ENCODE results near the gene TTLL3. TPM values are rescaled to one million over a fixed set of nuclear protein-coding genes. Genes with fewer than 3 reads are reported as not detected.
"Not testable (repeated sequence)": the region's sequence is repeated elsewhere in the genome, so short reads cannot be mapped to it uniquely, and the experiment has no call there.

The TTLL3 gene
- total RNA-seq, 1 donor from 2014 or later = 39.2 TPM

- DNase-seq = no peak
Measured at GRCh38 chr3:9837701-9838582, 27.9 kb downstream of the TTLL3 start.

DNA sequence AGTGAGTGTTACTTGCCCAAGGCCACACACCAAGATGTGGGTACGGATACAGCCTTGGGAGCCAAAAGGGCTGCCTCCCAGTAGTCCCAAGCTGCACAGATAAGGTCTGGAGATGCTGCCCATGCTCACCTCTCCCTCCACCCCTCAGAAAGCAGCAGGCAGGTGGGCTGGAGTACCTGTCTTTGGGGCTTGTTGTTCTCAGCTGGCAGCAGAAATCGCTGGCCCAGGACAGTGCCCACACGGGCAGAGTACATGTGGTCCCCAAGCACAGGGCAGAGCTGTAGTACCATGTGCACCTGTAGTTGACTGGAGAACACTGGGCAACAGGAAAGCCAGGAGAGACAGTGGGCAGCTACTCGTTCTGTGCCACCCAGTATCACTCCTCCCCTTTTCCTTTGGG is 28.8 kb downstream of the TTLL3 start:
- no peak for DNase-seq

DNA sequence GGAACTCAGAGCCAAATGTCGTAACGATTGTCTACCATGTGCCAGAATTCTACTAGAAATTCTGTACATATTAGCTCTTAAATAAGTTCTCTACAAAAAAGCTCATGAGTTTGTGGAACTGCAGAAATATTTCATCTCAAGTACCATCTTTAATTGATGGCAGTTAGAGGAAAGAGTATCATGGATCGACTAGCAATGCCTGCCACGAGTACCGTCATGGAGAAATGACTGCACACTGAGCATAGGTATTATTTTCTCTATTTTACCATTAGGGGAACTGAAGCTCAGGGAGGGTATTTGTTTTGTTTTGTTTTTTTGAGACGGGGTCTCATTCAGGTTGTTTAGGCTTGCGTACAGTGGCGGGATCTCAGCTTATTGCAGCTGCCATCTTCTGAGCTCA is 31.0 kb downstream of the TTLL3 start:
- DNase-seq = no peak

GRCh38 chr3:9843715-9844438 is 33.8 kb downstream of the TTLL3 start, which contains the start of gene RPUSD3:
RPUSD3 (minus strand) TSS chr3:9844008; CDS start chr3:9843990, 18 bp downstream.
- DNase-seq = peak; percentile 99

GRCh38 chr3:9846231-9846630 is 36.2 kb downstream of the TTLL3 start:
- no peak for DNase-seq

- DNase-seq = no peak
Measured at GRCh38 chr3:9846931-9847488, 36.9 kb downstream of the TTLL3 start.

- DNase-seq = not testable (repeated sequence)
Measured at GRCh38 chr3:9847870-9848269, 37.8 kb downstream of the TTLL3 start.

DNA sequence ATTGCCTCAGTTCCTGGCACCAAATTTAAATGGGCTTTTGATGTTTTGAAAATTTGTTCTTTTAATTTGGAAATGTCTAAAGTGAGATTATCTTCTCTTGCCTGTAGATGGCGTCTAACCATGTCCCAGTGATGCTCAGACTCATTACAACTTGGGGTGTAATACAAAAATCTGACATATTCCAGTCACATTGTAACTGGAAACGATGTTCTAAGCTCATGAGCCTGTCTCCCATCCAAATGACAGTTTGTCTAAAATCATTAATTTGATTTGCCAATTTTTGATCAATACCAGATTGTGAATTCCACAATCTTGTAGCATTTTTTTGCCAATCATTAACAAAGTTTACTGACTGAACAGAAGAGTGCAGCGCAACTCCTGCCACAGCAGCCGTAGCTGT is 38.8 kb downstream of the TTLL3 start:
- peak; percentile 45 for DNase-seq

- DNase-seq = not testable (repeated sequence)
Measured at GRCh38 chr3:9851383-9851782, 41.3 kb downstream of the TTLL3 start.

GRCh38 chr3:9851926-9852325 is 41.9 kb downstream of the TTLL3 start:
- DNase-seq = not testable (repeated sequence)

GRCh38 chr3:9852528-9852927 is 42.5 kb downstream of the TTLL3 start:
- DNase-seq = no peak

GRCh38 chr3:9854291-9854940 is 44.4 kb downstream of the TTLL3 start:
- DNase-seq = peak; percentile 37

GRCh38 chr3:9855594-9855993 is 45.5 kb downstream of the TTLL3 start:
- DNase-seq = no peak

GRCh38 chr3:9859530-9860025 is 49.5 kb downstream of the TTLL3 start:
- no peak for DNase-seq

DNA sequence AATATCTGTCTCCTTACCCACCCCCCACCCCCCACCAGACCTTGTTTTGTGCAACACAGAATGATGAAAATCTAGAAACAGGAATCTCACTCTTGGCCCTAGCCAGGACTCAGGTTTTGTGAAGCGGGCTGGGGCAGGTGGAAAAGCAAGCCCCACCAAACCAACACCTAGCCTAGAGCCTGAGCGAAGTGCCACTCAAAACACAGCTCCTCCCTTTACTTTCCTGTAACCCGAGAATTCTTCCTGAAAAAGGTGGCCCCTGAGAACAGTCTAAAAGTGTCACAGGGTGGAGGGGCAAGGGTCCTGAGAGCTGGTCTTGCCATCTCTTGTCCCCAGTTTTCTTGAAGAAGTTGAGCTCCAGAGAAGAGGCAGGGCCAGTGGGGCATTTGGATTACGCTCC is 51.1 kb downstream of the TTLL3 start:
- DNase-seq = no peak

GRCh38 chr3:9861626-9862130 is 51.6 kb downstream of the TTLL3 start:
- no peak for DNase-seq

GRCh38 chr3:9862391-9863057 is 52.5 kb downstream of the TTLL3 start:
- peak; percentile 62 for DNase-seq

DNA sequence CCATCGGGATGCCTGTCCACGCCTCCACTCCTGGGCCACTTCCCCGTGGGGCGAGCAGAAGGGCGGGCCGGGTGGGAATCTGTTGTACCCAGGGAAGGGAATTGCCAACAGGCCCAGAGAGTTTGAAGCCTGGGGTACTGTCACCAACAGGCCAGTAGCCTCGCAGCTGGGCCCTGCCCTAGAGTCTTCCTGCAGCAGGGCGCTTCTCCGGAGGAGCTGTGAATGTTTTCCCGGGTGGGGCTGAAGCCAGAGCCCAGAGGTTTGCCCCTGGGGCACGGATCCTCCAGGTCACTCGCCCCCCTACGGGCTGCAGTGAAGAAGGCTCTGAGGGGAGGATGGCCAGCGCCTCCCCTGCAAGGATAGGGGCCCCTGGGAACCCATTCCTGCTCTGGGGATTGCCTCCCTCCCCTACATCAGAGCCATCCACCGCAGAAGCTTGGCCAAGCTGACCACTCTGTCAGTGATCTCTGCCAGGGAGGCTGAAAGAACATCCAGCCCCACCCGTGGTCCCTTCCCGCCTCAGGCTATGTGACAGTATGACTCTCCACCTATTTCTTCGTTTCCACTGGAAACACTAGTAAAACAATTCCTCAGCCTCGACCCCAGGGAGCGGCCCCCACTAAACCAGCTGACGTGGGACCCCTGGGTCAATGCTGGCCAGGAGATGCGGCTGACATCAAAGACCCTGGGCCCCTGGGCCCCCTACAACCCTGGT is 53.2 kb downstream of the TTLL3 start:
- no peak for DNase-seq

DNA sequence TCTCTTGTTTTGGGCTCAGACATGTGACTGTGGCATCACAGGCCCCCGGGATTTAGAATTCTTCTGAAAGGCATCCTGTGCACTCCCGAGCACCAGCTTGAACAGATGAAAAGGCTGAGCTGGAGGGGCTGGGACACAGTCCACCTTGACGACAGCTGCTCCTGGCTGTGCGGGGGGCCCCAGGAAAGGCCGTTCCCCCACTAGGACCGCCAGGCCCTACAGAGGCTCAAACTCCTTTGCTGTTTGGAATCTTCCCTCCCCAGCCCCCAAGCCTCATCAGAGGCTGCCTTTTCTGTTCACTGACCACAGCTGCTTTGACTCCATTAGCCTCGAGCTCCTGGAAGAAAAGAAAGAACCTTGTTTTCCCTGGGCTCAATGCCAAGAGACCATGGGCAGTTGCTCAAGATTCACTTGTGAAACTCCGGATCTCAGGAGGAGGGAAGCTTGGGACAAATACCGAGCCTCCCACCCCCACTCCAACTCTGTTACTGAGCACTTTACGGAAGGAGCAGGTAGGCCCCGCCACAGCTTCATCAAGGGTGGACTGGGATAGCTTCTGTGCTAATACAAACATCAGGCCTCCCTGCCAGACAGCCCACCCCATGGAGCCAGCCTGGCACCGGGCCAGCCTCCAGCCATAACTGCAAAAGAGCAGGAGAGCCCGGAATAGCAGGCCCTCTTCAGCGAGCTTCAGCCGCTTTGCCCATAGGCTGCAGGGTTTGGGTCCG is 54.3 kb downstream of the TTLL3 start:
- peak; percentile 92 for DNase-seq

DNA sequence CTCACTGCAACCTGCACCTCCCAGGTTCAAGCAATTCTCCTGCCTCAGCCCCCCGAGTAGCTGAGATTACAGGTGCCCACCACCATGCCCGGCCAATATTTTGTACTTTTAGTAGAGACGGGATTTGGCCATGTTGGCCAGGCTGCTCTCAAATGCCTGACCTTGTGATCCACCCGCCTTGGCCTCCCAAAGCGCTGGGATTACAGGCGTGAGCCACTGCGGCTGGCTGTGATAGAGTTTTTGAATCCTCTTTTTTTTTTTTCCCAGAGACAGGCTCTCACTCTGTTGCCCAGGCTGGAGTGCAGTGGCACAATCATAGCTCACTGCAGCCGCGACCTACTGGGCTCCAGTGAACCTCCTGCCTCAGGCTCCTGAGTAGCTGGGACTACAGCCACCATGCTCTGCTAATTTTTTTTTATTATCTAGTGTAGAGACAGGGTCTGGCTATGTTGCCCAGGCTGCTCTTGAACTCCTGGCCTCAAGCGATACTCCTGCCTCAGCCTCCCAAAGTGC is 55.1 kb downstream of the TTLL3 start:
- not testable (repeated sequence) for DNase-seq
